Thyroid gland (tissue), 4 donors: Measurements from ENCODE around the gene UCP2.

Experiments
- CTCF ChIP-seq, 6 experiments: fragments of 200-600 bp in 3 of 6; fragments of 450-650 bp in 3 of 6; sonication (generic) in 3 of 6; IDR thresholded peaks; one replicate each; pipeline ENCODE4 v1.5.1; 2016 to 2019; ENCODE audit warnings: antibody characterized with exemption in 6 of 6, mild to moderate bottlenecking in 2 of 6, inconsistent platforms in 1 of 6, moderate library complexity in 1 of 6
- POLR2A ChIP-seq, 2 donors: fragments of 450-650 bp; IDR thresholded peaks; one replicate each; pipeline ENCODE4 v1.6.1; 2017; ENCODE audit warnings: antibody characterized with exemption in 2 of 2, mild to moderate bottlenecking in 2 of 2, moderate library complexity in 1 of 2

- TF ChIP-seq CTCF (IDR thresholded peaks at IDR 0.05) = no peak
- TF ChIP-seq POLR2A (IDR thresholded peaks at IDR 0.05) = no peak
Measured at GRCh38 chr11:74019860-74020259, 37.2 kb upstream of the UCP2 start.
